ENCODE results near the gene NLRP1.

GRCh38 chr17:5508810-5509209 is 75.5 kb downstream of the NLRP1 start:
- TF ChIP-seq, protein P1, sequence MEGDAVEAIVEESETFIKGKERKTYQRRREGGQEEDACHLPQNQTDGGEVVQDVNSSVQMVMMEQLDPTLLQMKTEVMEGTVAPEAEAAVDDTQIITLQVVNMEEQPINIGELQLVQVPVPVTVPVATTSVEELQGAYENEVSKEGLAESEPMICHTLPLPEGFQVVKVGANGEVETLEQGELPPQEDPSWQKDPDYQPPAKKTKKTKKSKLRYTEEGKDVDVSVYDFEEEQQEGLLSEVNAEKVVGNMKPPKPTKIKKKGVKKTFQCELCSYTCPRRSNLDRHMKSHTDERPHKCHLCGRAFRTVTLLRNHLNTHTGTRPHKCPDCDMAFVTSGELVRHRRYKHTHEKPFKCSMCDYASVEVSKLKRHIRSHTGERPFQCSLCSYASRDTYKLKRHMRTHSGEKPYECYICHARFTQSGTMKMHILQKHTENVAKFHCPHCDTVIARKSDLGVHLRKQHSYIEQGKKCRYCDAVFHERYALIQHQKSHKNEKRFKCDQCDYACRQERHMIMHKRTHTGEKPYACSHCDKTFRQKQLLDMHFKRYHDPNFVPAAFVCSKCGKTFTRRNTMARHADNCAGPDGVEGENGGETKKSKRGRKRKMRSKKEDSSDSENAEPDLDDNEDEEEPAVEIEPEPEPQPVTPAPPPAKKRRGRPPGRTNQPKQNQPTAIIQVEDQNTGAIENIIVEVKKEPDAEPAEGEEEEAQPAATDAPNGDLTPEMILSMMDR (IDR thresholded peaks at IDR 0.05; ENCODE audit: insufficient read depth, low read length): no peak
- TF ChIP-seq POLR2AphosphoS5 (IDR thresholded peaks at IDR 0.05; ENCODE audit: low read depth) (no peak), REST (IDR thresholded peaks at IDR 0.05; ENCODE audit: insufficient replicate concordance, low read depth) (no peak), SPI1 (IDR thresholded peaks at IDR 0.05; ENCODE audit: borderline replicate concordance, low read depth) (no peak), GABPA (IDR thresholded peaks at IDR 0.05; ENCODE audit: low read depth) (no peak)

Data from HL-60 (cell line).